ENCODE results near the gene ANKRD33.

The ANKRD33 gene

GRCh38 chr12:51910168-51910567, 22.3 kb downstream of the ANKRD33 start:
- no peaks in the 10 kb centered on the region for H3K9me3 Mint-ChIP-seq
- no peak overlapping the region for H3K4me3 Mint-ChIP-seq
- peaks cover 57% of the 10 kb centered on the region for H3K4me1 Mint-ChIP-seq
- H3K36me3 Mint-ChIP-seq (ENCODE audit: low read depth): no peaks in the 10 kb centered on the region
- peaks cover 12% of the 10 kb centered on the region for H3K27me3 Mint-ChIP-seq (ENCODE audit: low read depth)
- H3K27ac Mint-ChIP-seq: peak overlapping the region; percentile 67 to 87 (median 74)
- no peak for TF ChIP-seq CTCF (IDR thresholded peaks at IDR 0.05; ENCODE audit: unreplicated experiment in 3 of 3)

DNA sequence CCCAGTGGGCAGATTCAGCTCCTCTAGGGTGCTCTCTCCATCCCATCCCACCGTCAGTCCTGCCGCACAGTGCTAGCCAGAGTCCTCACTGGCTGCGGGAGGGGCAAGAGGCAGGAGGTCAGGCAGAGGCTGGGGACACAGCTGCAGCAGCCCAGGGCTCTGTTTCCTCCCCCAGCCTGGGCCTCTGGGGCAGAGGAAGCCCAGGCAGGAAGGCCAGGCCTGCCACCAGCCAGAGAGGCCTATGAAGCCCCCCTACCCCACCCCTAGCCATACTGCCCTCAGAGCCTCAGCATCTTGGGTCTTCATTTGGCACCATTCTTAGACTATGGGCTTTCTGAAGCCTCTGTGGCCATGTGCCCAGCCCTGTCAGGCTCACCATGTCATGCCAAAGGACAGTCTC, 22.8 kb downstream of the ANKRD33 start:
- peaks cover 12% of the 10 kb centered on the region for H3K27me3 Mint-ChIP-seq (ENCODE audit: low read depth)
- peaks cover 51% of the 10 kb centered on the region for H3K4me1 Mint-ChIP-seq
- TF ChIP-seq CTCF (IDR thresholded peaks at IDR 0.05; ENCODE audit: unreplicated experiment in 3 of 3): no peak
- H3K27ac Mint-ChIP-seq: peak overlapping the region; percentile 67 to 87 (median 74)
- no peaks in the 10 kb centered on the region for H3K36me3 Mint-ChIP-seq (ENCODE audit: low read depth)
- H3K4me3 Mint-ChIP-seq: no peak overlapping the region
- H3K9me3 Mint-ChIP-seq: no peaks in the 10 kb centered on the region

- H3K27ac Mint-ChIP-seq: peak overlapping the region; percentile 49 to 74 (median 53)
- no peak for TF ChIP-seq CTCF (IDR thresholded peaks at IDR 0.05; ENCODE audit: unreplicated experiment in 3 of 3)
- H3K4me1 Mint-ChIP-seq: peaks cover 45% of the 10 kb centered on the region
- H3K9me3 Mint-ChIP-seq: no peaks in the 10 kb centered on the region
- no peak overlapping the region for H3K4me3 Mint-ChIP-seq
- H3K36me3 Mint-ChIP-seq (ENCODE audit: low read depth): no peaks in the 10 kb centered on the region
- peaks cover 12% of the 10 kb centered on the region for H3K27me3 Mint-ChIP-seq (ENCODE audit: low read depth)
These were observed 23.4 kb downstream of the ANKRD33 start for GRCh38 chr12:51911307-51911706.

DNA sequence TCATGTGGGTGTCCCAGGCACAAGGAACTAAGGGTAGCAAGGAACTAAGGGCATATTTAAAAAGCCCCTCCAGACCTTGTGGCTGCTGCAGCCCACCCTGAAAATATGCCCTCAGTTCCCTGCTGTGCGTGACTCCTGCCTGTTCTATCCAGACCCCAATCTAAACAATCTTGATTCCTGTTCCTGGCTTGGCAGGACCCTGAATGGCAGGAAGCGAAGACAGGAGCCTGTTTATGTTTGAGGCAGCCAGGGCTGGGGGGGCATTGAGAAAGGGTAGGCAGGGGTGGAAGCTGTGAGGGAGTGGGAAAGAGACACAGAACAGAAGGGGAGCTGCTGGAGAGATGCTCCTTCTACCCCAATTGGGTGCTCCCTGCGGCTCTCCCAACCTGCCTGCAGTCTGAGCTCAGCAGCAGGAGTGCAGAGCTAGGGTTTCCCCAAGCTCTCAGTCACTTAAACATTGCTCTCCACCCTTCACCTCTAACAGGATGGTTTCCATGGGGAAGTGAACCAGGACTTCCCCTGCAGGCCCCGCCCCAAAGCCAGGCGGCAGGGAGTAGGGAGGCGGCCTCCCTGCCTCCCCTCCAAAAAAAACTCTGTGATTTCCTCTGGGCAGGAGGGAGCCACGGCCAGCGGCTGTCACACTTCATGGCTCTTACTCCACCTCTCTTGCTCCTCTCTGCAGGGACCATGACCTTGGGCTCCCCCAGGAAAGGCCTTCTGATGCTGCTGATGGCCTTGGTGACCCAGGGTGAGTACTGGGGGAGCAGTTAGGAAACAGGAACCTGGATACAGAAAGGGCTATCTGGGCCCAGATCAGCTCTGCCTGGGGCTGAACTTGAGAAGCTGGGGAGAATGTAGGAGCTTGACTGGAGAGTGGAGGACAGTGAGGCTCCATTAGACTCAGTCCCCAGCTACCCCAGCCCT, 24.1 kb downstream of the ANKRD33 start:
- peaks cover 12% of the 10 kb centered on the region for H3K27me3 Mint-ChIP-seq (ENCODE audit: low read depth)
- H3K4me1 Mint-ChIP-seq: peaks cover 47% of the 10 kb centered on the region
- no peak for TF ChIP-seq CTCF (IDR thresholded peaks at IDR 0.05; ENCODE audit: unreplicated experiment in 3 of 3)
- H3K36me3 Mint-ChIP-seq (ENCODE audit: low read depth): no peaks in the 10 kb centered on the region
- no peak overlapping the region for H3K4me3 Mint-ChIP-seq
- peak overlapping the region; percentile 49 to 74 (median 53) for H3K27ac Mint-ChIP-seq
- H3K9me3 Mint-ChIP-seq: no peaks in the 10 kb centered on the region

DNA sequence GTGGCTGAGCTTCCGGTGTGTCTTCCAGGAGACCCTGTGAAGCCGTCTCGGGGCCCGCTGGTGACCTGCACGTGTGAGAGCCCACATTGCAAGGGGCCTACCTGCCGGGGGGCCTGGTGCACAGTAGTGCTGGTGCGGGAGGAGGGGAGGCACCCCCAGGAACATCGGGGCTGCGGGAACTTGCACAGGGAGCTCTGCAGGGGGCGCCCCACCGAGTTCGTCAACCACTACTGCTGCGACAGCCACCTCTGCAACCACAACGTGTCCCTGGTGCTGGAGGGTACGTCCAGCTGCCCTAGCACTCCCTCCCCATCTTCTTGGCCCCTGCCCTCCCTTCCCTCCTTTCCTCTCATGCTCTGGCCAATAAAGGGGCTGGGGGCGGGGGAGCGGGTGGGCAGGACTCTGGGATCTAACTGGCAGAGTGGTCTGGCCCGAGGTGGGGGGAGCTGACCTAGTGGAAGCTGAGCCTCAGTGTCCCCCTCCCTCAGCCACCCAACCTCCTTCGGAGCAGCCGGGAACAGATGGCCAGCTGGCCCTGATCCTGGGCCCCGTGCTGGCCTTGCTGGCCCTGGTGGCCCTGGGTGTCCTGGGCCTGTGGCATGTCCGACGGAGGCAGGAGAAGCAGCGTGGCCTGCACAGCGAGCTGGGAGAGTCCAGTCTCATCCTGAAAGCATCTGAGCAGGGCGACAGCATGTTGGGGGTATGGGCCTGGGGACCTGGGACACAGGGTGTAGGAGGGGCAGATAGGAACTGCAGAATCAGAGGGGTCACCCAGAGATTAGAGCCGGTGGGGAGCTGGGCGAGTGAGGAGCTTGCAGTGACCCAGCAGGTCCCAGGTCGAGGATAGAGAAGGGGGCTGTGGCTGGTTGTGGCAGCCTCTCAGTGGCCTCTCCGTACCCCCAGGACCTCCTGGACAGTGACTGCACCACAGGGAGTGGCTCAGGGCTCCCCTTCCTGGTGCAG, 25.4 kb downstream of the ANKRD33 start:
- TF ChIP-seq CTCF (IDR thresholded peaks at IDR 0.05; ENCODE audit: unreplicated experiment in 3 of 3): no peak
- Mint-ChIP-seq H3K9me3 (no peaks in the 10 kb centered on the region), H3K27me3 (ENCODE audit: low read depth) (peaks cover 12% of the 10 kb centered on the region), H3K4me3 (no peak overlapping the region), H3K4me1 (peaks cover 55% of the 10 kb centered on the region), H3K36me3 (ENCODE audit: low read depth) (no peaks in the 10 kb centered on the region), H3K27ac (no peak overlapping the region)
